ENCODE results near the gene MAPK8IP3.

Gene MAPK8IP3

GRCh38 chr16:1782408-1783264, 76.6 kb downstream of the MAPK8IP3 start, which contains the start of the genes NUBP2 and SPSB3:
TSS of gene NUBP2 (plus strand) at chr16:1782960. CDS start at chr16:1783021, 61 bp downstream.
TSS of gene SPSB3 (minus strand) at chr16:1782571. CDS start at chr16:1781483, 1,088 bp downstream.
- DNase-seq (ENCODE audit: low read depth), result peak; percentile 100
- in situ Hi-C loops (cut with HindIII; ENCODE audit: low sequenced_read_pairs), result no loop called here
- TF ChIP-seq CTCF (IDR thresholded peaks at IDR 0.05; ENCODE audit: low read depth, low read length, missing control alignments), result no peak
- peak within 1 kb of the TSS; percentile 83 for H3K4me3 ChIP-seq (ENCODE audit: low read depth, low read length)

- no peak for TF ChIP-seq CTCF (IDR thresholded peaks at IDR 0.05; ENCODE audit: low read depth, low read length, missing control alignments)
- H3K4me3 ChIP-seq (ENCODE audit: low read depth, low read length), result no peak overlapping the region
- DNase-seq (ENCODE audit: low read depth), result no peak
- in situ Hi-C loops (cut with HindIII; ENCODE audit: low sequenced_read_pairs), result no loop called here
Measured at GRCh38 chr16:1784977-1785845, 79.2 kb downstream of the MAPK8IP3 start.

GRCh38 chr16:1785846-1786170, 79.8 kb downstream of the MAPK8IP3 start:
- H3K4me3 ChIP-seq (ENCODE audit: low read depth, low read length), result no peak overlapping the region
- in situ Hi-C loops (cut with HindIII; ENCODE audit: low sequenced_read_pairs), result no loop called here
- no peak for TF ChIP-seq CTCF (IDR thresholded peaks at IDR 0.05; ENCODE audit: low read depth, low read length, missing control alignments)
- no peak for DNase-seq (ENCODE audit: low read depth)

- TF ChIP-seq CTCF (IDR thresholded peaks at IDR 0.05; ENCODE audit: low read depth, low read length, missing control alignments), result peak; percentile 17
- in situ Hi-C loops (cut with HindIII; ENCODE audit: low sequenced_read_pairs), result no loop called here
- H3K4me3 ChIP-seq (ENCODE audit: low read depth, low read length), result no peak overlapping the region
- DNase-seq (ENCODE audit: low read depth), result no peak
Measured at GRCh38 chr16:1786242-1787055, 80.5 kb downstream of the MAPK8IP3 start.

GRCh38 chr16:1787056-1787321, 81.0 kb downstream of the MAPK8IP3 start:
- H3K4me3 ChIP-seq (ENCODE audit: low read depth, low read length), result no peak overlapping the region
- in situ Hi-C loops (cut with HindIII; ENCODE audit: low sequenced_read_pairs), result no loop called here
- TF ChIP-seq CTCF (IDR thresholded peaks at IDR 0.05; ENCODE audit: low read depth, low read length, missing control alignments), result no peak
- DNase-seq (ENCODE audit: low read depth), result no peak
